ENCODE data around the gene PPM1J. TPM values are rescaled to one million over a fixed set of nuclear protein-coding genes. Genes with fewer than 3 reads are reported as not detected.
"Not testable (repeated sequence)": the region's sequence is repeated elsewhere in the genome, so short reads cannot be mapped to it uniquely, and the experiment has no call there.

The PPM1J gene
- total RNA-seq, 1 donor from 2014 or later, result 1.8 TPM

DNA sequence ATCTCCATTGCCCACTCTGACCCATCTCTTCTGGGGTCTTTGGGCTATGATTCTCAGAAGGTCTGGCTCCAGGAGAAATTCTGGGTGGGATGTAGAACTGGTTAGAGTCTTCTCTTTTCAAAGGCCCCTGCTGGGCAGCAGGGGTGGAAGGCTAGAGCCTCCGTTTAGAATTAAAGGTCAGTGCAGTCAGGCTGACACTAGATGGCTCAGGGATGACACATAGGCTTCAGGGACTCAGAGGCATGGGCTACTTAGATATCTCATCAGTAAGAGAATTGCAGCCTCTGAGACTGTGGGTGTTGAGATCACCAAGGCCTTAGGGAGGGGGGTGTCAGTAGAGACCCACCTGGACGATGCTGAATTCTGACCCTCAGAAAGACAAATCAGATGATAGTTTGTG, 12.6 kb upstream of the PPM1J start:
- Mint-ChIP-seq H3K36me3 (no peaks in the 10 kb centered on the region), H3K4me3 (no peak overlapping the region), H3K4me1 (peaks cover 30% of the 10 kb centered on the region), H3K27me3 (ENCODE audit: insufficient read depth, low read depth) (peaks cover 9% of the 10 kb centered on the region), H3K27ac (no peak overlapping the region), H3K9me3 (no peaks in the 10 kb centered on the region)
- Histone ChIP-seq H3F3A (ENCODE audit: low read depth) (peaks cover 16% of the 10 kb centered on the region), H3K79me2 (ENCODE audit: low read depth) (no peaks in the 10 kb centered on the region), H3K36me3 (no peaks in the 10 kb centered on the region), H4K20me1 (ENCODE audit: low read depth) (no peaks in the 10 kb centered on the region), H3K4me2 (no peak overlapping the region), H3K9me3 (ENCODE audit: low read depth) (no peaks in the 10 kb centered on the region), H3K4me1 (peaks cover 20% of the 10 kb centered on the region), H3K9ac (no peak overlapping the region), H3K4me3 (no peak overlapping the region), H3K27ac (no peak overlapping the region), H2AFZ (replicated peaks) (no peak overlapping the region), H3K27me3 (no peaks in the 10 kb centered on the region)
- TF ChIP-seq EZH2 (IDR thresholded peaks at IDR 0.05), result no peak
- TF ChIP-seq, protein P1, sequence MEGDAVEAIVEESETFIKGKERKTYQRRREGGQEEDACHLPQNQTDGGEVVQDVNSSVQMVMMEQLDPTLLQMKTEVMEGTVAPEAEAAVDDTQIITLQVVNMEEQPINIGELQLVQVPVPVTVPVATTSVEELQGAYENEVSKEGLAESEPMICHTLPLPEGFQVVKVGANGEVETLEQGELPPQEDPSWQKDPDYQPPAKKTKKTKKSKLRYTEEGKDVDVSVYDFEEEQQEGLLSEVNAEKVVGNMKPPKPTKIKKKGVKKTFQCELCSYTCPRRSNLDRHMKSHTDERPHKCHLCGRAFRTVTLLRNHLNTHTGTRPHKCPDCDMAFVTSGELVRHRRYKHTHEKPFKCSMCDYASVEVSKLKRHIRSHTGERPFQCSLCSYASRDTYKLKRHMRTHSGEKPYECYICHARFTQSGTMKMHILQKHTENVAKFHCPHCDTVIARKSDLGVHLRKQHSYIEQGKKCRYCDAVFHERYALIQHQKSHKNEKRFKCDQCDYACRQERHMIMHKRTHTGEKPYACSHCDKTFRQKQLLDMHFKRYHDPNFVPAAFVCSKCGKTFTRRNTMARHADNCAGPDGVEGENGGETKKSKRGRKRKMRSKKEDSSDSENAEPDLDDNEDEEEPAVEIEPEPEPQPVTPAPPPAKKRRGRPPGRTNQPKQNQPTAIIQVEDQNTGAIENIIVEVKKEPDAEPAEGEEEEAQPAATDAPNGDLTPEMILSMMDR (IDR thresholded peaks at IDR 0.05), result no peak
- TF ChIP-seq EZH2phosphoT487 (IDR thresholded peaks at IDR 0.05), result no peak
- DNase-seq (ENCODE audit: low spot score), result no peak

DNA sequence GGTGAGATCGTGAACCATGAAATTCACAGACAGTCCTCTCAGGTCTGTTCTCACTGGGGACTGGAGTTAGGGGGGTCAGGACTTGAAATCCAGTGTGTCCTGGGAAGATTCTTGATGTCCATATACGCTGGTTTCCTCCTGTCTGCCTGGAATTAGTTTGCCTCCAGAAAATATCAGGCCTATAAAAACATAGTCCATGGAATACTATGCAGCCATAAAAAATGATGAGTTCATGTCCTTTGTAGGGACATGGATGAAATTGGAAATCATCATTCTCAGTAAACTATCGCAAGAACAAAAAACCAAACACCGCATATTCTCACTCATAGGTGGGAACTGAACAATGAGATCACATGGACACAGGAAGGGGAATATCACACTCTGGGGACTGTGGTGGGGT, 9.1 kb upstream of the PPM1J start:
- H3K9me3 ChIP-seq (ENCODE audit: low read depth); H3K4me3 ChIP-seq; H3K9me3 Mint-ChIP-seq; H3K27ac ChIP-seq; H3K27ac Mint-ChIP-seq; H2AFZ ChIP-seq (replicated peaks); H3K79me2 ChIP-seq (ENCODE audit: low read depth); H3K36me3 ChIP-seq; H3K9ac ChIP-seq; H4K20me1 ChIP-seq (ENCODE audit: low read depth); DNase-seq (ENCODE audit: low spot score); H3K4me2 ChIP-seq; H3K36me3 Mint-ChIP-seq: not testable (repeated sequence)
- Histone ChIP-seq H3K27me3 (peaks cover 17% of the 10 kb centered on the region), H3F3A (ENCODE audit: low read depth) (peaks cover 24% of the 10 kb centered on the region), H3K4me1 (peaks cover 20% of the 10 kb centered on the region)
- Mint-ChIP-seq H3K4me3 (peak overlapping the region; percentile 33), H3K4me1 (peaks cover 30% of the 10 kb centered on the region), H3K27me3 (ENCODE audit: insufficient read depth, low read depth) (peaks cover 18% of the 10 kb centered on the region)

GRCh38 chr1:112723511-112723839, 8.3 kb upstream of the PPM1J start:
- H3K4me1 ChIP-seq, result peaks cover 18% of the 10 kb centered on the region
- H3K36me3 ChIP-seq, result no peaks in the 10 kb centered on the region
- H3K4me1 Mint-ChIP-seq, result peaks cover 24% of the 10 kb centered on the region
- no peak for DNase-seq (ENCODE audit: low spot score)
- peaks cover 25% of the 10 kb centered on the region for H3K27me3 ChIP-seq
- no peak for TF ChIP-seq EZH2 (IDR thresholded peaks at IDR 0.05)
- TF ChIP-seq, protein P1 (IDR thresholded peaks at IDR 0.05), result no peak
- TF ChIP-seq EZH2phosphoT487 (IDR thresholded peaks at IDR 0.05), result no peak
- peaks cover 17% of the 10 kb centered on the region for H3F3A ChIP-seq (ENCODE audit: low read depth)
- H3K9ac ChIP-seq, result no peak overlapping the region
- H3K4me2 ChIP-seq, result no peak overlapping the region
- H3K4me3 ChIP-seq, result no peak overlapping the region
- H3K4me3 Mint-ChIP-seq, result peak overlapping the region; percentile 54
- no peaks in the 10 kb centered on the region for H4K20me1 ChIP-seq (ENCODE audit: low read depth)
- peak overlapping the region; percentile 25 for H3K27ac Mint-ChIP-seq
- no peaks in the 10 kb centered on the region for H3K9me3 Mint-ChIP-seq
- no peak overlapping the region for H2AFZ ChIP-seq (replicated peaks)
- H3K27ac ChIP-seq, result no peak overlapping the region
- peaks cover 21% of the 10 kb centered on the region for H3K27me3 Mint-ChIP-seq (ENCODE audit: insufficient read depth, low read depth)
- H3K9me3 ChIP-seq (ENCODE audit: low read depth), result no peaks in the 10 kb centered on the region
- no peaks in the 10 kb centered on the region for H3K79me2 ChIP-seq (ENCODE audit: low read depth)
- no peaks in the 10 kb centered on the region for H3K36me3 Mint-ChIP-seq

DNA sequence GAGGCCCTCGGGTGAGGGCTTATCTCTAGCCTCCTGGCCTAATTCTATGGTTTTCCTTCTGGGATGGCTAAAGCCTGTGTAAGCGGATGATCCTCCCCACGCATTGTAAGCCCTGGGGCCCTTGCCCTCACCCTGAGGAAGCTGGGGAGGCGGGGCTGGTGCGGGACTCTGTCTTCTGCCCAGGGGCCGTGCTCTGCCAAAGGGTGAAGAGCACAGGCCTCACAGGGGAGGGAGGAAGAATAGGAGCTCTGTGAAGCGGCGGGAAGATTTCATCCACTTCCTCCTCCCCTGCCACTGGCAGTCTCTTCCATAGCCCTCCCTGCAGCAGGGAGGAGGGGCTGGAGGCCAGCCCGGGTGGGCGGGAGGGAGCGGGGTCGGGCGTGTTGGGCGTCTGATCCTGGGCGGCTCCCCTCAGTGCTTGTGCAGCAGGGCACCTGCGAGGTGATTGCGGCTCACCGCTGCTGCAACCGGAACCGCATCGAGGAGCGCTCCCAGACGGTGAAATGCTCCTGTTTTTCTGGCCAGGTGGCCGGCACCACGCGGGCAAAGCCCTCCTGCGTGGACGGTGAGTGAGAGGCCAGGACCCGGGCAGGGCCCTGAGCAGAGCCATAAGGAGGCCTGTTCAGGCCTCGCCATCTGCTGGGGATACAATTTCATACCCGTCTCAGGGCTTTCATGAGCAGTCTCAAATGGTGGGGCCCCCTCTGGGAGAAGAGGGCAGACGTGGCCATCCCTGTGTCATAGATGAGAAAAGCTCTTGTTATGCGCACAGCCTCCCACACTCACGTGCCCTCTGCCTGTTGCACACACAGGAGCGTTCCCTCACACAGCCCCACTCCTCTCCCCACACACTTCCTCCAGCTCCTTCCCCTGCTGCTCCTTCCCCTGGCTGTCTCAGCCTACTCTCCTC, 7.7 kb upstream of the PPM1J start:
- Histone ChIP-seq H3K9me3 (ENCODE audit: low read depth) (no peaks in the 10 kb centered on the region), H3K36me3 (no peaks in the 10 kb centered on the region), H3K9ac (no peak overlapping the region), H4K20me1 (ENCODE audit: low read depth) (no peaks in the 10 kb centered on the region), H3K27ac (no peak overlapping the region), H3K4me3 (peak overlapping the region; percentile 22), H3K4me1 (peaks cover 18% of the 10 kb centered on the region), H2AFZ (replicated peaks) (peak overlapping the region; percentile 67), H3K79me2 (ENCODE audit: low read depth) (no peaks in the 10 kb centered on the region), H3F3A (ENCODE audit: low read depth) (peaks cover 17% of the 10 kb centered on the region), H3K27me3 (peaks cover 31% of the 10 kb centered on the region), H3K4me2 (peak overlapping the region; percentile 66)
- TF ChIP-seq, protein P1 (IDR thresholded peaks at IDR 0.05), result no peak
- TF ChIP-seq EZH2 (IDR thresholded peaks at IDR 0.05) (no peak), EZH2phosphoT487 (IDR thresholded peaks at IDR 0.05) (no peak)
- DNase-seq (ENCODE audit: low spot score), result peak; percentile 85
- H3K4me1 Mint-ChIP-seq, result peaks cover 22% of the 10 kb centered on the region
- peak overlapping the region; percentile 79 for H3K4me3 Mint-ChIP-seq
- H3K36me3 Mint-ChIP-seq, result no peaks in the 10 kb centered on the region
- H3K27me3 Mint-ChIP-seq (ENCODE audit: insufficient read depth, low read depth), result peaks cover 23% of the 10 kb centered on the region
- H3K27ac Mint-ChIP-seq, result peak overlapping the region; percentile 96
- no peaks in the 10 kb centered on the region for H3K9me3 Mint-ChIP-seq
